GOT3 (cell line): Measurements from ENCODE around the gene INPP4A.

Experiments used
- DNase-seq: peaks from one replicate; lab custom pipeline; 2025; ENCODE audit warnings: mixed read lengths; lab: John Stamatoyannopoulos, UW

INPP4A gene

GRCh38 chr2:98496750-98497493 lies 52.3 kb downstream of the INPP4A start:
- DNase-seq, result no peak

GRCh38 chr2:98498703-98499440 lies 54.2 kb downstream of the INPP4A start:
- no peak for DNase-seq

- no peak for DNase-seq
These were observed 55.9 kb downstream of the INPP4A start for GRCh38 chr2:98500561-98500960.

GRCh38 chr2:98501223-98501622 lies 56.6 kb downstream of the INPP4A start:
- no peak for DNase-seq

GRCh38 chr2:98501876-98502275 lies 57.2 kb downstream of the INPP4A start:
- no peak for DNase-seq

GRCh38 chr2:98502556-98503335 lies 58.1 kb downstream of the INPP4A start:
- no peak for DNase-seq

- DNase-seq, result no peak
These were observed 58.9 kb downstream of the INPP4A start for GRCh38 chr2:98503481-98504105.

GRCh38 chr2:98504381-98505109 lies 59.9 kb downstream of the INPP4A start:
- no peak for DNase-seq

- no peak for DNase-seq
These were observed 60.7 kb downstream of the INPP4A start for GRCh38 chr2:98505311-98505808.

- DNase-seq, result no peak
These were observed 61.5 kb downstream of the INPP4A start for GRCh38 chr2:98505971-98506664.

- DNase-seq, result no peak
These were observed 62.2 kb downstream of the INPP4A start for GRCh38 chr2:98506881-98507280.

- no peak for DNase-seq
These were observed 62.8 kb downstream of the INPP4A start for GRCh38 chr2:98507461-98507860.

GRCh38 chr2:98507891-98508708 lies 63.4 kb downstream of the INPP4A start:
- no peak for DNase-seq

- DNase-seq, result no peak
These were observed 64.0 kb downstream of the INPP4A start for GRCh38 chr2:98508709-98509066.

- DNase-seq, result no peak
These were observed 65.1 kb downstream of the INPP4A start for GRCh38 chr2:98509542-98510321.

- no peak for DNase-seq
These were observed 65.6 kb downstream of the INPP4A start for GRCh38 chr2:98510322-98510662.

GRCh38 chr2:98511981-98512380 lies 67.3 kb downstream of the INPP4A start:
- DNase-seq, result no peak

- DNase-seq, result no peak
These were observed 68.0 kb downstream of the INPP4A start for GRCh38 chr2:98512699-98513098.

- no peak for DNase-seq
These were observed 69.5 kb downstream of the INPP4A start for GRCh38 chr2:98514096-98514639.
